CD4-positive, alpha-beta T cell (primary cell): ENCODE data around the gene GSS. TPM values are rescaled to one million over a fixed set of nuclear protein-coding genes. Genes with fewer than 3 reads are reported as not detected.
"Not testable (repeated sequence)": the region's sequence is repeated elsewhere in the genome, so short reads cannot be mapped to it uniquely, and the experiment has no call there.

Source experiments
- ATAC-seq: fragments of 200-7000 bp; cut with Tn5 transposase; one replicate; pipeline ENCODE4 v1.10.0; 2022; ENCODE audit warnings: mild to moderate bottlenecking; ENCODE audit not compliant: poor library complexity
- CTCF ChIA-PET: fragments of 350-600 bp; sonication (Branson Sonifier 250); formaldehyde crosslinking; loops from one replicate; lab custom pipeline; 2021; ENCODE audit warnings: antibody characterized with exemption, inconsistent platforms; lab: Charles Lee
- POLR2A ChIA-PET: fragments of 350-600 bp; sonication (Branson Sonifier 250); formaldehyde crosslinking; loops from one replicate; lab custom pipeline; 2021; ENCODE audit warnings: antibody characterized with exemption, inconsistent platforms; lab: Charles Lee
- DNase-seq, 14 experiments: peaks; one replicate each; pipeline ENCODE4 v3.0.0-alpha.2; 2013 to 2020; ENCODE audit warnings: mixed read lengths in 2 of 14
- H3K27ac ChIP-seq, 2 donors: one replicate each; pipeline versions ENCODE4 v1.5.1 to v1.7.0; 2013; ENCODE audit warnings: low read length in 2 of 2, low read depth in 1 of 2, mild to moderate bottlenecking in 1 of 2
- H3K27me3 ChIP-seq, 2 experiments: 1 replicate in 1 of 2; 2 replicates in 1 of 2; pipeline versions ENCODE4 v1.6.1 to v1.7.0; 2013; ENCODE audit warnings: low read length in 2 of 2, control low read depth in 1 of 2, mild to moderate bottlenecking in 1 of 2, moderate library complexity in 1 of 2; ENCODE audit not compliant: insufficient read depth in 2 of 2, control insufficient read depth in 1 of 2
- H3K36me3 ChIP-seq: one replicate; pipeline ENCODE4 v1.6.1; 2013; ENCODE audit warnings: low read length, control low read depth; ENCODE audit not compliant: insufficient read depth
- H3K4me1 ChIP-seq: one replicate; pipeline ENCODE4 v1.6.1; 2013; ENCODE audit warnings: low read length, control low read depth; ENCODE audit not compliant: insufficient read depth
- H3K4me3 ChIP-seq: one replicate; pipeline ENCODE4 v1.5.1; 2013; ENCODE audit warnings: mild to moderate bottlenecking, low read length, moderate library complexity
- H3K9me3 ChIP-seq, 2 experiments: 1 replicate in 1 of 2; 2 replicates in 1 of 2; pipeline versions ENCODE4 v1.6.1 to v1.7.0; 2013; ENCODE audit warnings: low read length in 2 of 2, mild to moderate bottlenecking in 2 of 2, control low read depth in 1 of 2, moderate library complexity in 1 of 2; ENCODE audit not compliant: control insufficient read depth in 1 of 2, insufficient read depth in 1 of 2
- H3K27ac Mint-ChIP-seq: one replicate; pipeline ENCODE4 v1.8.0; 2020; ENCODE audit warnings: mixed read lengths
- H3K27me3 Mint-ChIP-seq: one replicate; pipeline ENCODE4 v1.8.0; 2021; ENCODE audit warnings: mixed read lengths
- H3K36me3 Mint-ChIP-seq: one replicate; pipeline ENCODE4 v1.8.0; 2021; ENCODE audit warnings: low read depth, mixed read lengths
- H3K4me1 Mint-ChIP-seq: one replicate; pipeline ENCODE4 v1.8.0; 2021; ENCODE audit warnings: low read depth, mixed read lengths
- H3K4me3 Mint-ChIP-seq: one replicate; pipeline ENCODE4 v1.8.0; 2020; ENCODE audit warnings: mild to moderate bottlenecking, mixed read lengths
- H3K9me3 Mint-ChIP-seq: one replicate; pipeline ENCODE4 v1.8.0; 2020; ENCODE audit warnings: mixed read lengths
- intact Hi-C, 2 experiments: fragments of 100-400 bp; cut with DNase I in 1 of 2; cut with micrococcal nuclease in 1 of 2; formaldehyde crosslinking; loops; one replicate each; pipeline versions ENCODE4 v1.15.1 to v1.9.0; 2023 to 2025; cut with DNase I, micrococcal nuclease
- total RNA-seq, 174 experiments: library from RNA in 2 of 174; stranded (reverse) in 2 of 174; gene quantifications; one replicate each; pipeline ENCODE4 v1.2.3 and lab custom pipeline; 2021 to 2026
- TF ChIP-seq, protein P1 (sequence below): fragments of 200-600 bp; IDR thresholded peaks from one replicate; pipeline ENCODE4 v1.8.0; 2022; ENCODE audit warnings: antibody characterized with exemption, mild to moderate bottlenecking

GSS gene
- total RNA-seq, 2 experiments from 2014 or later, result 24.3 to 24.7 TPM

DNA sequence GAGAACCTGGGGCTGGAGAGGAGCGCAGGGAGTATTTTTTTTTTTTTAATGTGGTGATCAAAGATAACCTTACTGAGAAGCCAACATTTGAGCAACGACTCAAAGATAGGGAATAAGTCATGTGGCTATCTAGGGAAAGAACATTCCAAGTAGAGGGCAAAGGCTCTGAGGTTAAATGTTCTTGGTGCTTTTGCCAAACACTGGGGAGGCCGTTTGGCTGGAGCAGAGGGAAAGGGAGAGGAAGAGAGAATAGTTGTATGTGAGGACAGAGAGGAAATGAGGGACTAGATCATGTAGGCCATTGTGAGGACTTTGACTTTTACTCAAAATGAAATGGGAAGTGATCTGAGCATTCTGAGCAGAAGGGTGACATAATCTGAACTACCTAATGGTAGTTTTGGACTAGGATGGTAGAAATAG lies 51.4 kb downstream of the GSS start:
- no peak for DNase-seq

DNA sequence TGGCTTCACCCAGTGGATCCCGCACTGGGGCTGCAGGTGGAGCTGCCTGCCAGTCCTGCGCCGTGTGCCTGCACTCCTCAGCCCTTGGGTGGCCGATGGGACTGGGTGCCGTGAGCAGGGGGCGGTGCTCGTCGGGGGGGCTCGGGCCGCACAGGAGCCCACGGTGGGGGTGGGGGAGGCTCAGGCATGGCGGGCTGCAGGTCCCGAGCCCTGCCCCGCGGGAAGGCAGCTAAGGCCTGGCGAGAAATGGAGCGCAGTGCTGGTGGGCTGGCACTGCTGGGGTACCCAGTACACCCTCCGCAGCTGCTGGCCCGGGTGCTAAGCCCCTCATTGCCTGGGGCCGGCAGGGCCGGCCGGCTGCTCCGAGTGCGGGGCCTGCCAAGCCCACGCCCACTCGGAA lies 56.9 kb downstream of the GSS start:
- H3K4me1 ChIP-seq, intact Hi-C loops, H3K36me3 ChIP-seq, H3K9me3 ChIP-seq, H3K4me3 Mint-ChIP-seq, H3K4me1 Mint-ChIP-seq, H3K9me3 Mint-ChIP-seq, CTCF ChIA-PET, H3K27ac ChIP-seq, ATAC-seq, H3K4me3 ChIP-seq, DNase-seq, H3K27me3 ChIP-seq, H3K27ac Mint-ChIP-seq, H3K36me3 Mint-ChIP-seq, H3K27me3 Mint-ChIP-seq, POLR2A ChIA-PET: not testable (repeated sequence)

More for the DNA sequence above, 51.4 kb downstream of the GSS start:
- Mint-ChIP-seq H3K27ac (no peak overlapping the region), H3K27me3 (no peaks in the 10 kb centered on the region), H3K36me3 (no peaks in the 10 kb centered on the region), H3K4me1 (peaks cover 11% of the 10 kb centered on the region), H3K4me3 (no peak overlapping the region), H3K9me3 (no peaks in the 10 kb centered on the region)
- intact Hi-C loops, result no loop called here
- Histone ChIP-seq H3K4me1 (peaks cover 4% of the 10 kb centered on the region), H3K27ac (no peak overlapping the region), H3K27me3 (no peaks in the 10 kb centered on the region), H3K4me3 (no peak overlapping the region), H3K9me3 (no peaks in the 10 kb centered on the region), H3K36me3 (no peaks in the 10 kb centered on the region)
- TF ChIP-seq, protein P1, sequence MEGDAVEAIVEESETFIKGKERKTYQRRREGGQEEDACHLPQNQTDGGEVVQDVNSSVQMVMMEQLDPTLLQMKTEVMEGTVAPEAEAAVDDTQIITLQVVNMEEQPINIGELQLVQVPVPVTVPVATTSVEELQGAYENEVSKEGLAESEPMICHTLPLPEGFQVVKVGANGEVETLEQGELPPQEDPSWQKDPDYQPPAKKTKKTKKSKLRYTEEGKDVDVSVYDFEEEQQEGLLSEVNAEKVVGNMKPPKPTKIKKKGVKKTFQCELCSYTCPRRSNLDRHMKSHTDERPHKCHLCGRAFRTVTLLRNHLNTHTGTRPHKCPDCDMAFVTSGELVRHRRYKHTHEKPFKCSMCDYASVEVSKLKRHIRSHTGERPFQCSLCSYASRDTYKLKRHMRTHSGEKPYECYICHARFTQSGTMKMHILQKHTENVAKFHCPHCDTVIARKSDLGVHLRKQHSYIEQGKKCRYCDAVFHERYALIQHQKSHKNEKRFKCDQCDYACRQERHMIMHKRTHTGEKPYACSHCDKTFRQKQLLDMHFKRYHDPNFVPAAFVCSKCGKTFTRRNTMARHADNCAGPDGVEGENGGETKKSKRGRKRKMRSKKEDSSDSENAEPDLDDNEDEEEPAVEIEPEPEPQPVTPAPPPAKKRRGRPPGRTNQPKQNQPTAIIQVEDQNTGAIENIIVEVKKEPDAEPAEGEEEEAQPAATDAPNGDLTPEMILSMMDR, result no peak
- ATAC-seq, result no peak
- CTCF ChIA-PET, result interaction anchor here (0.9 to 1.4 kb wide), 2 partner anchors 13 to 28 kb away, joined by 3 to 5 read pairs; partner anchors contain the start of gene ACSS2
- POLR2A ChIA-PET, result no interaction called here

DNA sequence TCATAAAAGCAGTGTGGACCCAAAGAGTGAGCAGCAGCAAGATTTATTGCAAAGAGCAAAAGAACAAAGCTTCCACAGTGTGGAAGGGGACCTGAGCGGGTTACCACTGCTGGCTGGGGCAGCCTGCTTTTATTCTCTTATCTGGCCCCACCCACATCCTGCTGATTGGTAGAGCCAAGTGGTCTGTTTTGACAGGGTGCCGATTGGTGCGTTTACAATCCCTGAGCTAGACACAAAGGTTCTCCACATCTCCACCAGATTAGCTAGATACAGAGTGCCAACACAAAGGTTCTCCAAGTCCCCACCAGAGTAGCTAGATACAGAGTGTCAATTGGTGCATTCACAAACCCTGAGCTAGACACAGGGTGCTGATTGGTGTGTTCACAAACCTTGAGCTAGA lies 57.5 kb downstream of the GSS start:
- H3K9me3 ChIP-seq, H3K27me3 Mint-ChIP-seq, H3K9me3 Mint-ChIP-seq, H3K27me3 ChIP-seq, H3K4me1 Mint-ChIP-seq, H3K36me3 Mint-ChIP-seq, H3K4me3 Mint-ChIP-seq, intact Hi-C loops, H3K4me1 ChIP-seq, CTCF ChIA-PET, H3K4me3 ChIP-seq, DNase-seq, ATAC-seq, H3K36me3 ChIP-seq, H3K27ac ChIP-seq, H3K27ac Mint-ChIP-seq, POLR2A ChIA-PET: not testable (repeated sequence)

- no peak overlapping the region for H3K27ac ChIP-seq
- ATAC-seq (no peak), DNase-seq (no peak)
- no peaks in the 10 kb centered on the region for H3K36me3 ChIP-seq
- H3K27me3 Mint-ChIP-seq, result no peaks in the 10 kb centered on the region
- H3K27me3 ChIP-seq, result no peaks in the 10 kb centered on the region
- no peak overlapping the region for H3K4me3 Mint-ChIP-seq
- no peak overlapping the region for H3K27ac Mint-ChIP-seq
- POLR2A ChIA-PET, result no interaction called here
- H3K9me3 Mint-ChIP-seq, result no peaks in the 10 kb centered on the region
- no peak overlapping the region for H3K4me3 ChIP-seq
- no peaks in the 10 kb centered on the region for H3K36me3 Mint-ChIP-seq
- TF ChIP-seq, protein P1, result no peak
- intact Hi-C loops, result no loop called here
- H3K9me3 ChIP-seq, result no peaks in the 10 kb centered on the region
- H3K4me1 ChIP-seq, result peaks cover 8% of the 10 kb centered on the region
- peaks cover 22% of the 10 kb centered on the region for H3K4me1 Mint-ChIP-seq
- CTCF ChIA-PET, result no interaction called here
Measured at GRCh38 chr20:34896086-34896621, 59.5 kb downstream of the GSS start.
